GM12878 (cell line): Measurements from ENCODE around the gene RFX3. TPM values are rescaled to one million over a fixed set of nuclear protein-coding genes. Genes with fewer than 3 reads are reported as not detected.
A peak's percentile ranks its signal among the peaks of the same experiment; 100 is the strongest.

Experiments
- ATAC-seq: fragments of 200-7000 bp; cut with Tn5 transposase; 3 replicates; pipeline ENCODE4 v1.9.1; 2020; ENCODE audit warnings: mild to moderate bottlenecking, moderate library complexity
- BruUV-seq: library from RNA; stranded (reverse); fragments of 400-500 nt; replicated peaks from 2 replicates; lab custom pipeline; 2021; lab: Mats Ljungman, UMichigan
- CTCF ChIA-PET: fragments of 300-600 bp; sonication (Branson Sonifier 250); formaldehyde crosslinking; extraction: SDS; loops from one replicate; lab custom pipeline; 2021; ENCODE audit warnings: inconsistent platforms; lab: Yijun Ruan, JAX
- POLR2A ChIA-PET: fragments of 350-600 bp; formaldehyde crosslinking; extraction: SDS; loops from one replicate; lab custom pipeline; 2021; ENCODE audit warnings: inconsistent platforms; lab: Charles Lee
- RAD21 ChIA-PET: fragments of 300-600 bp; sonication (Branson Sonifier 250); formaldehyde crosslinking; loops from one replicate; lab custom pipeline; 2023; ENCODE audit warnings: antibody characterized with exemption; ENCODE audit not compliant: unreplicated experiment; lab: Charles Lee
- SMC1A ChIA-PET: fragments of 300-600 bp; sonication (Branson Sonifier 250); formaldehyde crosslinking; loops from one replicate; lab custom pipeline; 2023; ENCODE audit not compliant: unreplicated experiment, uncharacterized antibody; lab: Charles Lee
- DNase-seq: peaks from one replicate; pipeline ENCODE4 v3.0.0-alpha.2; 2011; ENCODE audit warnings: low read depth, low spot score
- FAIRE-seq: peaks from 3 replicates; lab custom pipeline; 2011; peaks lifted over from hg19 to GRCh38; lab: Jason Lieb, UNC
- H2AFZ ChIP-seq: 2 replicates; pipeline ENCODE4 v1.6.0; 2011; ENCODE audit warnings: low read depth, low read length, control low read depth; ENCODE audit not compliant: control insufficient read depth
- H3K27ac ChIP-seq: 2 replicates; pipeline ENCODE4 v1.5.1; 2011; ENCODE audit warnings: control low read depth; ENCODE audit not compliant: control insufficient read depth, insufficient read depth
- H3K27me3 ChIP-seq, 2 experiments: replicated peaks in 1 of 2; 2 replicates each; pipeline versions ENCODE4 v1.6.0 to v1.6.1; 2011; ENCODE audit warnings: low read length in 1 of 2; ENCODE audit not compliant: control insufficient read depth in 2 of 2, insufficient read depth in 2 of 2
- H3K36me3 ChIP-seq, 2 experiments: 2 replicates each; pipeline ENCODE4 v1.5.1; 2011; ENCODE audit warnings: low read length in 1 of 2; ENCODE audit not compliant: control insufficient read depth in 2 of 2, insufficient read depth in 2 of 2
- H3K4me1 ChIP-seq: 2 replicates; pipeline ENCODE4 v1.6.1; 2011; ENCODE audit warnings: mild to moderate bottlenecking, low read length, moderate library complexity, mixed read lengths; ENCODE audit not compliant: control insufficient read depth, insufficient read depth
- H3K4me2 ChIP-seq: 2 replicates; pipeline ENCODE4 v1.6.0; 2011; ENCODE audit warnings: control low read depth; ENCODE audit not compliant: control insufficient read depth, insufficient read depth
- H3K4me3 ChIP-seq: fragments of 200-600 bp; sonication (generic); 2 replicates; pipeline ENCODE4 v1.5.1; 2016
- H3K79me2 ChIP-seq: 2 replicates; pipeline ENCODE4 v1.6.0; 2011; ENCODE audit warnings: low read length; ENCODE audit not compliant: control insufficient read depth, insufficient read depth
- H3K9ac ChIP-seq: 2 replicates; pipeline ENCODE4 v1.8.0; 2011; ENCODE audit warnings: low read length, control low read depth, mixed read lengths; ENCODE audit not compliant: control insufficient read depth, insufficient read depth
- H3K9me3 ChIP-seq: replicated peaks from 3 replicates; pipeline ENCODE4 v1.5.1; 2011; ENCODE audit warnings: mild to moderate bottlenecking, low read length; ENCODE audit not compliant: control insufficient read depth, insufficient read depth
- H4K20me1 ChIP-seq: 2 replicates; pipeline ENCODE4 v1.6.0; 2011; ENCODE audit not compliant: control insufficient read depth, insufficient read depth
- BMI1 ChIP-seq: fragments of 450-650 bp; IDR thresholded peaks from 2 replicates; pipeline ENCODE4 v1.6.1; 2016; ENCODE audit warnings: mild to moderate bottlenecking, moderate library complexity, borderline replicate concordance
- EZH2 ChIP-seq: IDR thresholded peaks from 2 replicates; pipeline ENCODE4 v1.6.1; 2012; ENCODE audit warnings: low read depth, mild to moderate bottlenecking, control low read depth, inconsistent platforms, low read length, borderline replicate concordance; ENCODE audit not compliant: control insufficient read depth
- MTA3 ChIP-seq: IDR thresholded peaks from 2 replicates; pipeline ENCODE4 v1.6.1; 2012; ENCODE audit warnings: low read length, inconsistent platforms, borderline replicate concordance
- NFYB ChIP-seq: IDR thresholded peaks from 2 replicates; pipeline ENCODE4 v1.6.1; 2011; ENCODE audit warnings: low read depth, mild to moderate bottlenecking, low read length, improper control_type of control experiment, moderate library complexity; ENCODE audit not compliant: insufficient read depth
- SMARCA5 ChIP-seq: fragments of 450-650 bp; IDR thresholded peaks from 2 replicates; pipeline ENCODE4 v1.6.1; 2017; ENCODE audit warnings: mild to moderate bottlenecking
- SMC3 ChIP-seq: IDR thresholded peaks from 2 replicates; pipeline ENCODE4 v1.6.1; 2011; ENCODE audit warnings: low read length, improper control_type of control experiment, borderline replicate concordance
- SPI1 ChIP-seq: IDR thresholded peaks from 2 replicates; pipeline ENCODE4 v1.6.1; 2011; ENCODE audit warnings: low read depth, mild to moderate bottlenecking, low read length, moderate library complexity, borderline replicate concordance; ENCODE audit not compliant: insufficient read depth
- SUZ12 ChIP-seq: fragments of 200-600 bp; sonication (generic); IDR thresholded peaks from one replicate; pipeline ENCODE4 v1.6.1; 2018; ENCODE audit warnings: antibody characterized with exemption, mild to moderate bottlenecking; ENCODE audit not compliant: unreplicated experiment
- TAF1 ChIP-seq: IDR thresholded peaks from 2 replicates; pipeline ENCODE4 v1.6.1; 2011; ENCODE audit warnings: mild to moderate bottlenecking, low read depth, low read length, borderline replicate concordance
- ZZZ3 ChIP-seq: IDR thresholded peaks from 2 replicates; pipeline ENCODE4 v1.6.1; 2011; ENCODE audit warnings: low read depth; ENCODE audit not compliant: control insufficient read depth, insufficient read length
- WGBS: methylation state at CpG from one replicate; pipeline ENCODE4 v1.1.6; 2016; ENCODE audit warnings: low lambda C conversion rate; ENCODE audit not compliant: insufficient replicate concordance, insufficient coverage; ENCODE audit errors: missing lambda C conversion rate; 5-methylcytosine and 5-hydroxymethylcytosine counted together
- in situ Hi-C: fragments of 300-500 bp; cut with MboI; formaldehyde crosslinking; loops from 9 replicates; pipeline ENCODE4 v1.14.3; 2018; ENCODE audit warnings: mixed read lengths
- intact Hi-C: fragments of 100-400 bp; cut with micrococcal nuclease; formaldehyde crosslinking; loops from one replicate; pipeline ENCODE4 v1.14.2; 2022; ENCODE audit not compliant: unreplicated experiment
- polyA plus RNA-seq, 11 experiments: library from polyadenylated mRNA; depleted of rRNA in 4 of 11; unstranded in 6 of 11; stranded (reverse) in 5 of 11; fragments of >200 nt; fragmentation: Nextera tagmentation in 4 of 11; fragmentation: Illumina TruSeq in 1 of 11; extraction: Ambion mirVana in 4 of 11; extraction: Trizol in 1 of 11; gene quantifications; 1 replicate in 1 of 11; 2 replicates in 10 of 11; pipeline versions ENCODE4 v1.2.1 to v1.2.3, GENCODE V29; 2011 to 2016; ENCODE audit warnings: inconsistent platforms in 2 of 11, missing spikeins in 2 of 11, low read depth in 1 of 11
- total RNA-seq, 4 experiments: library from RNA; depleted of rRNA in 3 of 4; stranded (reverse); fragments of >200 nt in 3 of 4; fragmentation: Illumina TruSeq in 1 of 4; extraction: Trizol in 1 of 4; gene quantifications; 2 replicates each; pipeline versions ENCODE4 v1.2.1 to v1.2.3, GENCODE V29; 2013 to 2021
- TF ChIP-seq, protein P1 (sequence below): fragments of 150-350 bp; IDR thresholded peaks from 2 replicates; pipeline ENCODE4 v1.6.1; 2014; ENCODE audit warnings: mild to moderate bottlenecking, low read depth, low read length
- TF ChIP-seq, protein P2 (sequence below): fragments of 450-650 bp; IDR thresholded peaks from 2 replicates; pipeline ENCODE4 v1.6.1; 2018; ENCODE audit warnings: mild to moderate bottlenecking, low read depth, moderate library complexity; ENCODE audit not compliant: partially characterized antibody
- TF ChIP-seq, protein P3 (sequence below): fragments of 450-650 bp; IDR thresholded peaks from 2 replicates; pipeline ENCODE4 v1.6.1; 2014; ENCODE audit warnings: mild to moderate bottlenecking
- TF ChIP-seq, protein P4 (sequence below): fragments of 450-650 bp; IDR thresholded peaks from 2 replicates; pipeline ENCODE4 v1.6.1; 2017; ENCODE audit warnings: mild to moderate bottlenecking, moderate library complexity

RFX3 gene
- total and polyA plus RNA-seq, 10 of the 15 experiments (the other 5 are each of a cell fraction or from before 2014, with no cell fraction given): 1.2 to 26.4 (median 6.7) TPM

DNA sequence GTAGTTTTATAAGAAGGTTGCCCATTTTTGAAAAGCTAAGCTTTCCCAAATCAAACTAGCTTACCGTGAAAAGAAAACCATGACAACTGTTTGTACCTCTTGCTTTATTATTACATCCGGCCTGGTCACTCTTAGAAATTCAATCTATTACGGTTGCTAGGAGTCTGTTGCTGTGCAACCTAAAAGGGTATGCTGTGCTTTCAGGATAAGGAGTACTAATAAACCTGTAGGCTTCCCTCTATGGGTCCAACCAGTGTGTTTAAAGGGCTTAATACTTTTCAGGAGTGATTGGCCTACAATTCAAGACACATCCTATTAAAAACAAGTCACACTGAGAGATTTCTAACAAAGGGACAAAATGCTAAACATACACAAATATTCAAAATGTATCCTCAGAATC lies 27.1 kb downstream of the RFX3 start:
- 0 out of 4 replicates have a peak, but pooled peaks cover 0 to 4% of the 10 kb centered on the region in 2 experiments for H3K36me3 ChIP-seq
- no TSS peak for BruUV-seq
- peaks cover 2% of the 10 kb centered on the region; the same call in 1 of the 2 replicates for H3K4me1 ChIP-seq
- DNase-seq: no peak
- H3K9me3 ChIP-seq: peaks cover 2% of the 10 kb centered on the region; the same call in 1 of the 3 replicates
- H3K9ac ChIP-seq: no peak overlapping the region
- no peak overlapping the region; the same call in 1 of the 2 replicates for H2AFZ ChIP-seq
- ChIA-PET CTCF (interaction anchor here (0.6 to 2.8 kb wide), 3 partner anchors 18 to 197 kb away, joined by 3 to 11 read pairs (median 4); no protein-coding TSS in a partner anchor), RAD21 (interaction anchor here (0.7 to 2.7 kb wide), 7 partner anchors 9 to 31 kb away, joined by 4 to 15 read pairs (median 5); no protein-coding TSS in a partner anchor), SMC1A (interaction anchor here (0.9 to 5.4 kb wide), 12 partner anchors 9 to 57 kb away, joined by 3 to 19 read pairs (median 10); partner anchors contain the start of gene RFX3), POLR2A (interaction anchor here (1.1 to 2.2 kb wide), 4 partner anchors 9 to 27 kb away, joined by 4 to 9 read pairs (median 4); partner anchors contain the start of gene RFX3)
- H3K27ac ChIP-seq: no peak overlapping the region
- FAIRE-seq: no peak
- no peak overlapping the region for H3K4me3 ChIP-seq
- intact Hi-C loops (no loop called here), in situ Hi-C loops (no loop called here)
- no peaks in the 10 kb centered on the region for H4K20me1 ChIP-seq
- ATAC-seq: peak; percentile 53
- H3K4me2 ChIP-seq: no peak overlapping the region
- no peaks in the 10 kb centered on the region; the same call in none of the 2 replicates for H3K79me2 ChIP-seq
- WGBS: 88% methylated on average over 3 of the region's 3 CpGs
- H3K27me3 ChIP-seq: no peaks in the 10 kb centered on the region
- TF ChIP-seq, protein P1, sequence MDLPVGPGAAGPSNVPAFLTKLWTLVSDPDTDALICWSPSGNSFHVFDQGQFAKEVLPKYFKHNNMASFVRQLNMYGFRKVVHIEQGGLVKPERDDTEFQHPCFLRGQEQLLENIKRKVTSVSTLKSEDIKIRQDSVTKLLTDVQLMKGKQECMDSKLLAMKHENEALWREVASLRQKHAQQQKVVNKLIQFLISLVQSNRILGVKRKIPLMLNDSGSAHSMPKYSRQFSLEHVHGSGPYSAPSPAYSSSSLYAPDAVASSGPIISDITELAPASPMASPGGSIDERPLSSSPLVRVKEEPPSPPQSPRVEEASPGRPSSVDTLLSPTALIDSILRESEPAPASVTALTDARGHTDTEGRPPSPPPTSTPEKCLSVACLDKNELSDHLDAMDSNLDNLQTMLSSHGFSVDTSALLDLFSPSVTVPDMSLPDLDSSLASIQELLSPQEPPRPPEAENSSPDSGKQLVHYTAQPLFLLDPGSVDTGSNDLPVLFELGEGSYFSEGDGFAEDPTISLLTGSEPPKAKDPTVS: no peak
- no peak for TF ChIP-seq SMARCA5
- no peak for TF ChIP-seq MTA3
- TF ChIP-seq ZZZ3: no peak
- TF ChIP-seq BMI1: no peak
- TF ChIP-seq, protein P2, sequence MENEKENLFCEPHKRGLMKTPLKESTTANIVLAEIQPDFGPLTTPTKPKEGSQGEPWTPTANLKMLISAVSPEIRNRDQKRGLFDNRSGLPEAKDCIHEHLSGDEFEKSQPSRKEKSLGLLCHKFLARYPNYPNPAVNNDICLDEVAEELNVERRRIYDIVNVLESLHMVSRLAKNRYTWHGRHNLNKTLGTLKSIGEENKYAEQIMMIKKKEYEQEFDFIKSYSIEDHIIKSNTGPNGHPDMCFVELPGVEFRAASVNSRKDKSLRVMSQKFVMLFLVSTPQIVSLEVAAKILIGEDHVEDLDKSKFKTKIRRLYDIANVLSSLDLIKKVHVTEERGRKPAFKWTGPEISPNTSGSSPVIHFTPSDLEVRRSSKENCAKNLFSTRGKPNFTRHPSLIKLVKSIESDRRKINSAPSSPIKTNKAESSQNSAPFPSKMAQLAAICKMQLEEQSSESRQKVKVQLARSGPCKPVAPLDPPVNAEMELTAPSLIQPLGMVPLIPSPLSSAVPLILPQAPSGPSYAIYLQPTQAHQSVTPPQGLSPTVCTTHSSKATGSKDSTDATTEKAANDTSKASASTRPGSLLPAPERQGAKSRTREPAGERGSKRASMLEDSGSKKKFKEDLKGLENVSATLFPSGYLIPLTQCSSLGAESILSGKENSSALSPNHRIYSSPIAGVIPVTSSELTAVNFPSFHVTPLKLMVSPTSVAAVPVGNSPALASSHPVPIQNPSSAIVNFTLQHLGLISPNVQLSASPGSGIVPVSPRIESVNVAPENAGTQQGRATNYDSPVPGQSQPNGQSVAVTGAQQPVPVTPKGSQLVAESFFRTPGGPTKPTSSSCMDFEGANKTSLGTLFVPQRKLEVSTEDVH: no peak
- no peak for TF ChIP-seq EZH2
- TF ChIP-seq SMC3: no peak
- TF ChIP-seq TAF1: no peak
- TF ChIP-seq NFYB: no peak
- TF ChIP-seq, protein P3, sequence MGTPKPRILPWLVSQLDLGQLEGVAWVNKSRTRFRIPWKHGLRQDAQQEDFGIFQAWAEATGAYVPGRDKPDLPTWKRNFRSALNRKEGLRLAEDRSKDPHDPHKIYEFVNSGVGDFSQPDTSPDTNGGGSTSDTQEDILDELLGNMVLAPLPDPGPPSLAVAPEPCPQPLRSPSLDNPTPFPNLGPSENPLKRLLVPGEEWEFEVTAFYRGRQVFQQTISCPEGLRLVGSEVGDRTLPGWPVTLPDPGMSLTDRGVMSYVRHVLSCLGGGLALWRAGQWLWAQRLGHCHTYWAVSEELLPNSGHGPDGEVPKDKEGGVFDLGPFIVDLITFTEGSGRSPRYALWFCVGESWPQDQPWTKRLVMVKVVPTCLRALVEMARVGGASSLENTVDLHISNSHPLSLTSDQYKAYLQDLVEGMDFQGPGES: no peak
- no peak for TF ChIP-seq SUZ12
- no peak for TF ChIP-seq SPI1
- TF ChIP-seq, protein P4, sequence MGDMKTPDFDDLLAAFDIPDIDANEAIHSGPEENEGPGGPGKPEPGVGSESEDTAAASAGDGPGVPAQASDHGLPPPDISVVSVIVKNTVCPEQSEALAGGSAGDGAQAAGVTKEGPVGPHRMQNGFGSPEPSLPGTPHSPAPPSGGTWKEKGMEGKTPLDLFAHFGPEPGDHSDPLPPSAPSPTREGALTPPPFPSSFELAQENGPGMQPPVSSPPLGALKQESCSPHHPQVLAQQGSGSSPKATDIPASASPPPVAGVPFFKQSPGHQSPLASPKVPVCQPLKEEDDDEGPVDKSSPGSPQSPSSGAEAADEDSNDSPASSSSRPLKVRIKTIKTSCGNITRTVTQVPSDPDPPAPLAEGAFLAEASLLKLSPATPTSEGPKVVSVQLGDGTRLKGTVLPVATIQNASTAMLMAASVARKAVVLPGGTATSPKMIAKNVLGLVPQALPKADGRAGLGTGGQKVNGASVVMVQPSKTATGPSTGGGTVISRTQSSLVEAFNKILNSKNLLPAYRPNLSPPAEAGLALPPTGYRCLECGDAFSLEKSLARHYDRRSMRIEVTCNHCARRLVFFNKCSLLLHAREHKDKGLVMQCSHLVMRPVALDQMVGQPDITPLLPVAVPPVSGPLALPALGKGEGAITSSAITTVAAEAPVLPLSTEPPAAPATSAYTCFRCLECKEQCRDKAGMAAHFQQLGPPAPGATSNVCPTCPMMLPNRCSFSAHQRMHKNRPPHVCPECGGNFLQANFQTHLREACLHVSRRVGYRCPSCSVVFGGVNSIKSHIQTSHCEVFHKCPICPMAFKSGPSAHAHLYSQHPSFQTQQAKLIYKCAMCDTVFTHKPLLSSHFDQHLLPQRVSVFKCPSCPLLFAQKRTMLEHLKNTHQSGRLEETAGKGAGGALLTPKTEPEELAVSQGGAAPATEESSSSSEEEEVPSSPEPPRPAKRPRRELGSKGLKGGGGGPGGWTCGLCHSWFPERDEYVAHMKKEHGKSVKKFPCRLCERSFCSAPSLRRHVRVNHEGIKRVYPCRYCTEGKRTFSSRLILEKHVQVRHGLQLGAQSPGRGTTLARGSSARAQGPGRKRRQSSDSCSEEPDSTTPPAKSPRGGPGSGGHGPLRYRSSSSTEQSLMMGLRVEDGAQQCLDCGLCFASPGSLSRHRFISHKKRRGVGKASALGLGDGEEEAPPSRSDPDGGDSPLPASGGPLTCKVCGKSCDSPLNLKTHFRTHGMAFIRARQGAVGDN: no peak
